GM12878 (cell line): ENCODE measurements around the gene DIS3L2. TPM values are rescaled to one million over a fixed set of nuclear protein-coding genes. Genes with fewer than 3 reads are reported as not detected.

Source experiments
- ATAC-seq: fragments of 200-7000 bp; cut with Tn5 transposase; 3 replicates; pipeline ENCODE4 v1.9.1; 2020; ENCODE audit warnings: mild to moderate bottlenecking, moderate library complexity
- BruUV-seq: library from RNA; stranded (reverse); fragments of 400-500 nt; replicated peaks from 2 replicates; lab custom pipeline; 2021; lab: Mats Ljungman, UMichigan
- CTCF ChIA-PET: fragments of 300-600 bp; sonication (Branson Sonifier 250); formaldehyde crosslinking; extraction: SDS; loops from one replicate; lab custom pipeline; 2021; ENCODE audit warnings: inconsistent platforms; lab: Yijun Ruan, JAX
- POLR2A ChIA-PET: fragments of 350-600 bp; formaldehyde crosslinking; extraction: SDS; loops from one replicate; lab custom pipeline; 2021; ENCODE audit warnings: inconsistent platforms; lab: Charles Lee
- RAD21 ChIA-PET: fragments of 300-600 bp; sonication (Branson Sonifier 250); formaldehyde crosslinking; loops from one replicate; lab custom pipeline; 2023; ENCODE audit warnings: antibody characterized with exemption; ENCODE audit not compliant: unreplicated experiment; lab: Charles Lee
- SMC1A ChIA-PET: fragments of 300-600 bp; sonication (Branson Sonifier 250); formaldehyde crosslinking; loops from one replicate; lab custom pipeline; 2023; ENCODE audit not compliant: unreplicated experiment, uncharacterized antibody; lab: Charles Lee
- DNase-seq: peaks from one replicate; pipeline ENCODE4 v3.0.0-alpha.2; 2011; ENCODE audit warnings: low read depth, low spot score
- FAIRE-seq: peaks from 3 replicates; lab custom pipeline; 2011; peaks lifted over from hg19 to GRCh38; lab: Jason Lieb, UNC
- H2AFZ ChIP-seq: 2 replicates; pipeline ENCODE4 v1.6.0; 2011; ENCODE audit warnings: low read depth, low read length, control low read depth; ENCODE audit not compliant: control insufficient read depth
- H3K27ac ChIP-seq: 2 replicates; pipeline ENCODE4 v1.5.1; 2011; ENCODE audit warnings: control low read depth; ENCODE audit not compliant: control insufficient read depth, insufficient read depth
- H3K27me3 ChIP-seq, 2 experiments: replicated peaks in 1 of 2; 2 replicates each; pipeline versions ENCODE4 v1.6.0 to v1.6.1; 2011; ENCODE audit warnings: low read length in 1 of 2; ENCODE audit not compliant: control insufficient read depth in 2 of 2, insufficient read depth in 2 of 2
- H3K36me3 ChIP-seq, 2 experiments: 2 replicates each; pipeline ENCODE4 v1.5.1; 2011; ENCODE audit warnings: low read length in 1 of 2; ENCODE audit not compliant: control insufficient read depth in 2 of 2, insufficient read depth in 2 of 2
- H3K4me1 ChIP-seq: 2 replicates; pipeline ENCODE4 v1.6.1; 2011; ENCODE audit warnings: mild to moderate bottlenecking, low read length, moderate library complexity, mixed read lengths; ENCODE audit not compliant: control insufficient read depth, insufficient read depth
- H3K4me2 ChIP-seq: 2 replicates; pipeline ENCODE4 v1.6.0; 2011; ENCODE audit warnings: control low read depth; ENCODE audit not compliant: control insufficient read depth, insufficient read depth
- H3K4me3 ChIP-seq: fragments of 200-600 bp; sonication (generic); 2 replicates; pipeline ENCODE4 v1.5.1; 2016
- H3K79me2 ChIP-seq: 2 replicates; pipeline ENCODE4 v1.6.0; 2011; ENCODE audit warnings: low read length; ENCODE audit not compliant: control insufficient read depth, insufficient read depth
- H3K9ac ChIP-seq: 2 replicates; pipeline ENCODE4 v1.8.0; 2011; ENCODE audit warnings: low read length, control low read depth, mixed read lengths; ENCODE audit not compliant: control insufficient read depth, insufficient read depth
- H3K9me3 ChIP-seq: replicated peaks from 3 replicates; pipeline ENCODE4 v1.5.1; 2011; ENCODE audit warnings: mild to moderate bottlenecking, low read length; ENCODE audit not compliant: control insufficient read depth, insufficient read depth
- H4K20me1 ChIP-seq: 2 replicates; pipeline ENCODE4 v1.6.0; 2011; ENCODE audit not compliant: control insufficient read depth, insufficient read depth
- CUX1 ChIP-seq: IDR thresholded peaks from 2 replicates; pipeline ENCODE4 v1.6.1; 2012; ENCODE audit warnings: improper control_type of control experiment, low read depth, low read length; ENCODE audit not compliant: insufficient replicate concordance
- HDAC6 ChIP-seq: fragments of 200-600 bp; sonication (generic); IDR thresholded peaks from one replicate; pipeline ENCODE4 v1.8.0; 2017; ENCODE audit warnings: antibody characterized with exemption; ENCODE audit not compliant: unreplicated experiment
- JUND ChIP-seq: IDR thresholded peaks from 2 replicates; pipeline ENCODE4 v1.6.1; 2012; ENCODE audit warnings: low read depth, mild to moderate bottlenecking, low read length, improper control_type of control experiment, moderate library complexity
- KAT2A ChIP-seq: conservative IDR thresholded peaks from 2 replicates; pipeline ENCODE4 v1.6.1; 2011; ENCODE audit warnings: low read depth, low read length; ENCODE audit not compliant: control insufficient read depth
- MYB ChIP-seq: fragments of 150-350 bp; IDR thresholded peaks from 2 replicates; pipeline ENCODE4 v1.6.1; 2014; ENCODE audit warnings: mild to moderate bottlenecking, low read depth, low read length, borderline replicate concordance
- NBN ChIP-seq: fragments of 450-650 bp; IDR thresholded peaks from 2 replicates; pipeline ENCODE4 v1.6.1; 2016
- PAX5 ChIP-seq: IDR thresholded peaks from 2 replicates; pipeline ENCODE4 v1.6.1; 2011; ENCODE audit warnings: low read depth, low read length, borderline replicate concordance
- PKNOX1 ChIP-seq: fragments of 450-650 bp; IDR thresholded peaks from 2 replicates; pipeline ENCODE4 v1.6.1; 2016; ENCODE audit warnings: mild to moderate bottlenecking
- TCF12 ChIP-seq: IDR thresholded peaks from 2 replicates; pipeline ENCODE4 v1.6.1; 2011; ENCODE audit warnings: low read depth, mild to moderate bottlenecking, low read length
- WGBS: methylation state at CpG from one replicate; pipeline ENCODE4 v1.1.6; 2016; ENCODE audit warnings: low lambda C conversion rate; ENCODE audit not compliant: insufficient replicate concordance, insufficient coverage; ENCODE audit errors: missing lambda C conversion rate; 5-methylcytosine and 5-hydroxymethylcytosine counted together
- in situ Hi-C: fragments of 300-500 bp; cut with MboI; formaldehyde crosslinking; loops from 9 replicates; pipeline ENCODE4 v1.14.3; 2018; ENCODE audit warnings: mixed read lengths
- intact Hi-C: fragments of 100-400 bp; cut with micrococcal nuclease; formaldehyde crosslinking; loops from one replicate; pipeline ENCODE4 v1.14.2; 2022; ENCODE audit not compliant: unreplicated experiment
- polyA plus RNA-seq, 11 experiments: library from polyadenylated mRNA; depleted of rRNA in 4 of 11; unstranded in 6 of 11; stranded (reverse) in 5 of 11; fragments of >200 nt; fragmentation: Nextera tagmentation in 4 of 11; fragmentation: Illumina TruSeq in 1 of 11; extraction: Ambion mirVana in 4 of 11; extraction: Trizol in 1 of 11; gene quantifications; 1 replicate in 1 of 11; 2 replicates in 10 of 11; pipeline versions ENCODE4 v1.2.1 to v1.2.3, GENCODE V29; 2011 to 2016; ENCODE audit warnings: inconsistent platforms in 2 of 11, missing spikeins in 2 of 11, low read depth in 1 of 11
- total RNA-seq, 4 experiments: library from RNA; depleted of rRNA in 3 of 4; stranded (reverse); fragments of >200 nt in 3 of 4; fragmentation: Illumina TruSeq in 1 of 4; extraction: Trizol in 1 of 4; gene quantifications; 2 replicates each; pipeline versions ENCODE4 v1.2.1 to v1.2.3, GENCODE V29; 2013 to 2021

Gene DIS3L2
- total and polyA plus RNA-seq, 10 of the 15 experiments (the other 5 are each of a cell fraction or from before 2014, with no cell fraction given): 3.5 to 27.1 (median 16.0) TPM

GRCh38 chr2:232162187-232162586, 200.7 kb downstream of the DIS3L2 start:
- no peak overlapping the region for H3K4me3 ChIP-seq
- no peaks in the 10 kb centered on the region for H3K79me2 ChIP-seq
- ATAC-seq (no peak), DNase-seq (no peak)
- ChIA-PET SMC1A (interaction anchor here (1.3 kb wide), 1 partner anchor 9 kb away, joined by 3 read pairs; no protein-coding TSS in a partner anchor), RAD21 (no interaction called here), POLR2A (no interaction called here)
- BruUV-seq: no TSS peak
- peaks cover 0 to 5% of the 10 kb centered on the region in 2 experiments; a peak in 2 of 4 replicates for H3K36me3 ChIP-seq
- intact Hi-C loops (no loop called here), in situ Hi-C loops (no loop called here)
- H3K9ac ChIP-seq: no peak overlapping the region
- WGBS: 64% methylated on average over 3 of the region's 3 CpGs
- H3K27me3 ChIP-seq: no peaks in the 10 kb centered on the region
- H2AFZ ChIP-seq: no peak overlapping the region
- H3K4me1 ChIP-seq: no peaks in the 10 kb centered on the region
- no peak for TF ChIP-seq JUND
- TF ChIP-seq HDAC6: no peak
- TF ChIP-seq, all 136 proteins: peak for 0
- Histone ChIP-seq H3K4me2 (no peak overlapping the region), H3K9me3 (no peaks in the 10 kb centered on the region), H4K20me1 (no peaks in the 10 kb centered on the region), H3K27ac (no peak overlapping the region)
- CTCF ChIA-PET: no interaction called here
- FAIRE-seq: no peak

- Histone ChIP-seq H3K4me3 (no peak overlapping the region), H3K27ac (no peak overlapping the region), H3K9ac (no peak overlapping the region), H2AFZ (no peak overlapping the region), H3K36me3 (no peaks in the 10 kb centered on the region; a peak in 1 of 4 replicates), H3K79me2 (no peaks in the 10 kb centered on the region), H4K20me1 (no peaks in the 10 kb centered on the region), H3K4me2 (no peak overlapping the region), H3K9me3 (no peaks in the 10 kb centered on the region), H3K27me3 (no peaks in the 10 kb centered on the region), H3K4me1 (no peaks in the 10 kb centered on the region)
- in situ Hi-C loops (no loop called here), intact Hi-C loops (no loop called here)
- DNase-seq (no peak), FAIRE-seq (no peak), ATAC-seq (no peak)
- ChIA-PET RAD21 (no interaction called here), CTCF (interaction anchor here (0.7 to 1.5 kb wide), 8 partner anchors 13 to 1032 kb away, joined by 3 to 4 read pairs (median 3); no protein-coding TSS in a partner anchor), POLR2A (no interaction called here), SMC1A (interaction anchor here (0.6 to 1.1 kb wide), 2 partner anchors 22 to 54 kb away, joined by 3 to 4 read pairs; no protein-coding TSS in a partner anchor)
- WGBS: 64% methylated on average over 2 of the region's 2 CpGs
- BruUV-seq: no TSS peak
- TF ChIP-seq TCF12: no peak
- TF ChIP-seq NBN: no peak
- no peak for TF ChIP-seq PAX5
- no peak for TF ChIP-seq KAT2A
- no peak for TF ChIP-seq MYB
- TF ChIP-seq PKNOX1: no peak
- no peak for TF ChIP-seq CUX1
Measured at GRCh38 chr2:232170396-232170795, 208.9 kb downstream of the DIS3L2 start.
